Thymus (tissue), 11 donors: Measurements from ENCODE around the gene C1D. TPM values are rescaled to one million over a fixed set of nuclear protein-coding genes. Genes with fewer than 3 reads are reported as not detected.

Experiments used
- DNase-seq, 9 donors: peaks; one replicate each; pipeline ENCODE4 v3.0.0-alpha.2; 2013; ENCODE audit warnings: low spot score in 9 of 9, low read depth in 6 of 9, missing footprints in 1 of 9
- H3K27ac ChIP-seq, 2 donors: one replicate each; pipeline ENCODE4 v1.5.1; 2013; ENCODE audit warnings: control low read depth in 1 of 2, low read depth in 1 of 2, low read length in 1 of 2, mild to moderate bottlenecking in 1 of 2, moderate library complexity in 1 of 2
- H3K27me3 ChIP-seq, 2 donors: one replicate each; pipeline ENCODE4 v1.5.1; 2013; ENCODE audit warnings: low read length in 1 of 2; ENCODE audit not compliant: control insufficient read depth in 2 of 2, insufficient read depth in 1 of 2
- H3K36me3 ChIP-seq, 2 donors: one replicate each; pipeline ENCODE4 v1.5.1; 2013; ENCODE audit warnings: low read length in 1 of 2, mild to moderate bottlenecking in 1 of 2, moderate library complexity in 1 of 2; ENCODE audit not compliant: control insufficient read depth in 2 of 2, insufficient read depth in 2 of 2
- H3K4me1 ChIP-seq, 2 donors: one replicate each; pipeline ENCODE4 v1.5.1; 2013; ENCODE audit warnings: low read length in 2 of 2; ENCODE audit not compliant: control insufficient read depth in 2 of 2, insufficient read depth in 2 of 2
- H3K4me3 ChIP-seq, 2 donors: one replicate each; pipeline ENCODE4 v1.5.1; 2013; ENCODE audit warnings: low read length in 2 of 2, control low read depth in 1 of 2, mild to moderate bottlenecking in 1 of 2
- H3K9me3 ChIP-seq, 2 donors: one replicate each; pipeline ENCODE4 v1.5.1; 2013; ENCODE audit warnings: low read length in 1 of 2, mild to moderate bottlenecking in 1 of 2; ENCODE audit not compliant: control insufficient read depth in 2 of 2, insufficient read depth in 1 of 2
- WGBS: extraction: QIAGEN DNeasy Blood & Tissue Kit; methylation state at CpG from one replicate; pipeline ENCODE4 v1.1.7; 2013; 5-methylcytosine and 5-hydroxymethylcytosine counted together
- polyA plus RNA-seq: library from polyadenylated mRNA; stranded (reverse); fragments of 200-250 nt; gene quantifications from one replicate; pipeline ENCODE4 v1.2.3, GENCODE V29; 2013
- total RNA-seq: library from RNA; stranded (reverse); fragments of 120-200 nt; gene quantifications from one replicate; pipeline ENCODE4 v1.2.4, GENCODE V29; 2013
- donor health status: healthy.

Gene C1D
- total and polyA plus RNA-seq, 2 donors: 29.8 to 30.7 TPM

GRCh38 chr2:68046642-68047240, 16.1 kb downstream of the C1D start:
- Histone ChIP-seq H3K27ac (no peak overlapping the region), H3K27me3 (no peaks in the 10 kb centered on the region), H3K4me1 (no peaks in the 10 kb centered on the region), H3K4me3 (no peak overlapping the region), H3K36me3 (peaks cover 3 to 13% of the 10 kb centered on the region in 2 donors), H3K9me3 (no peaks in the 10 kb centered on the region)
- no peak for DNase-seq
- WGBS: 86% methylated on average over 4 of the region's 4 CpGs

- Histone ChIP-seq H3K27me3 (no peaks in the 10 kb centered on the region), H3K4me3 (no peak overlapping the region), H3K9me3 (no peaks in the 10 kb centered on the region), H3K36me3 (peaks cover 3 to 13% of the 10 kb centered on the region in 2 donors), H3K4me1 (no peaks in the 10 kb centered on the region), H3K27ac (no peak overlapping the region)
- no peak for DNase-seq
These were observed 16.6 kb downstream of the C1D start for GRCh38 chr2:68046224-68046623.

GRCh38 chr2:68045342-68045741, 17.5 kb downstream of the C1D start:
- H3K36me3 ChIP-seq: peaks cover 3 to 13% of the 10 kb centered on the region in 2 donors
- 96% methylated on average over 1 of the region's 1 CpG for WGBS
- no peak for DNase-seq

GRCh38 chr2:68044099-68044498, 18.7 kb downstream of the C1D start:
- DNase-seq: no peak
- peaks cover 3 to 13% of the 10 kb centered on the region in 2 donors for H3K36me3 ChIP-seq
- no peak overlapping the region for H3K27ac ChIP-seq
- over 99% methylated on average over 6 of the region's 6 CpGs for WGBS
- no peak overlapping the region for H3K4me3 ChIP-seq
- H3K9me3 ChIP-seq: no peaks in the 10 kb centered on the region
- no peaks in the 10 kb centered on the region for H3K4me1 ChIP-seq
- no peaks in the 10 kb centered on the region for H3K27me3 ChIP-seq

More at GRCh38 chr2:68045342-68045741, 17.5 kb downstream of the C1D start:
- Histone ChIP-seq H3K4me3 (no peak overlapping the region), H3K9me3 (no peaks in the 10 kb centered on the region), H3K4me1 (no peaks in the 10 kb centered on the region), H3K27ac (no peak overlapping the region), H3K27me3 (no peaks in the 10 kb centered on the region)

GRCh38 chr2:68043695-68044094, 19.1 kb downstream of the C1D start:
- no peaks in the 10 kb centered on the region for H3K27me3 ChIP-seq
- no peak overlapping the region for H3K4me3 ChIP-seq
- H3K36me3 ChIP-seq: peaks cover 3 to 13% of the 10 kb centered on the region in 2 donors
- 99% methylated on average over 3 of the region's 3 CpGs for WGBS
- H3K4me1 ChIP-seq: no peaks in the 10 kb centered on the region
- H3K9me3 ChIP-seq: no peaks in the 10 kb centered on the region
- no peak overlapping the region for H3K27ac ChIP-seq
- no peak for DNase-seq

- no peak for DNase-seq
- Histone ChIP-seq H3K9me3 (no peaks in the 10 kb centered on the region), H3K36me3 (peaks cover 3 to 13% of the 10 kb centered on the region in 2 donors), H3K27ac (no peak overlapping the region), H3K4me1 (no peaks in the 10 kb centered on the region), H3K4me3 (no peak overlapping the region), H3K27me3 (no peaks in the 10 kb centered on the region)
- WGBS: 97% methylated on average over 5 of the region's 5 CpGs
These were observed 19.8 kb downstream of the C1D start for GRCh38 chr2:68043032-68043431.

GRCh38 chr2:68041704-68042245, 21.0 kb downstream of the C1D start:
- no peak for DNase-seq
- peaks cover 3 to 11% of the 10 kb centered on the region in 2 donors for H3K36me3 ChIP-seq
- H3K27ac ChIP-seq: no peak overlapping the region
- H3K4me1 ChIP-seq: no peaks in the 10 kb centered on the region
- no peaks in the 10 kb centered on the region for H3K27me3 ChIP-seq
- no peak overlapping the region for H3K4me3 ChIP-seq
- H3K9me3 ChIP-seq: no peaks in the 10 kb centered on the region

GRCh38 chr2:68040078-68040477, 22.7 kb downstream of the C1D start:
- no peaks in the 10 kb centered on the region for H3K4me1 ChIP-seq
- H3K36me3 ChIP-seq: peaks cover 3 to 7% of the 10 kb centered on the region in 2 donors
- DNase-seq: no peak
- H3K27me3 ChIP-seq: no peaks in the 10 kb centered on the region
- no peaks in the 10 kb centered on the region for H3K9me3 ChIP-seq
- H3K4me3 ChIP-seq: no peak overlapping the region
- 99% methylated on average over 3 of the region's 3 CpGs for WGBS
- no peak overlapping the region for H3K27ac ChIP-seq

- WGBS: 86% methylated on average over 1 of the region's 1 CpG
- H3K27ac ChIP-seq: no peak overlapping the region
These were observed 23.5 kb downstream of the C1D start for GRCh38 chr2:68039317-68039716.

More at GRCh38 chr2:68039317-68039716, 23.5 kb downstream of the C1D start:
- Histone ChIP-seq H3K36me3 (peaks cover 3 to 7% of the 10 kb centered on the region in 2 donors), H3K4me3 (no peak overlapping the region), H3K9me3 (no peaks in the 10 kb centered on the region), H3K4me1 (no peaks in the 10 kb centered on the region), H3K27me3 (no peaks in the 10 kb centered on the region)
- no peak for DNase-seq
